ENCODE measurements around the gene BSPH1. TPM values are rescaled to one million over a fixed set of nuclear protein-coding genes. Genes with fewer than 3 reads are reported as not detected.
"Not testable (repeated sequence)": the region's sequence is repeated elsewhere in the genome, so short reads cannot be mapped to it uniquely, and the experiment has no call there.

Gene BSPH1
- total RNA-seq, 1 experiment from 2014 or later, result not detected

GRCh38 chr19:47920107-47920506 lies 71.9 kb downstream of the BSPH1 start:
- DNase-seq (ENCODE audit: low spot score), result not testable (repeated sequence)

Other genes starting within 250 kb of the BSPH1 start
- 20.2 and 41.3 TPM in 2 replicates for gene NOP53, start 246.6 kb downstream of the BSPH1 start, total RNA-seq (2014; rRNA removed; shearing (Covaris generic))
- gene SELENOW, start 213.5 kb downstream of the BSPH1 start, total RNA-seq (2014; rRNA removed; shearing (Covaris generic)), result 152 and 179 TPM in 2 replicates
- gene TPRX1, start 187.6 kb downstream of the BSPH1 start, total RNA-seq (2014; rRNA removed; shearing (Covaris generic)), result not detected in 2 replicates
- not detected in 2 replicates for gene CRX, start 170.2 kb downstream of the BSPH1 start, total RNA-seq (2014; rRNA removed; shearing (Covaris generic))
- not detected in 2 replicates for gene TPRX2, start 132.9 kb downstream of the BSPH1 start, total RNA-seq (2014; rRNA removed; shearing (Covaris generic))
- gene SULT2A1, start 105.9 kb downstream of the BSPH1 start, total RNA-seq (2014; rRNA removed; shearing (Covaris generic)), result not detected in 2 replicates
- not detected in 2 replicates for gene ELSPBP1, start 2.5 kb upstream of the BSPH1 start, total RNA-seq (2014; rRNA removed; shearing (Covaris generic))
- not detected in 2 replicates for gene CABP5, start 51.9 kb upstream of the BSPH1 start, total RNA-seq (2014; rRNA removed; shearing (Covaris generic))
- gene PLA2G4C, start 118.6 kb upstream of the BSPH1 start, total RNA-seq (2014; rRNA removed; shearing (Covaris generic)), result 8.0 and 8.4 TPM in 2 replicates
- 30.1 and 35.7 TPM in 2 replicates for gene LIG1, start 178.2 kb upstream of the BSPH1 start, total RNA-seq (2014; rRNA removed; shearing (Covaris generic))
- gene ZSWIM9, start 178.5 kb upstream of the BSPH1 start, total RNA-seq (2014; rRNA removed; shearing (Covaris generic)), result 0.03 and 0.50 TPM in 2 replicates